Measurements from ENCODE around the gene CLDND2. TPM values are rescaled to one million over a fixed set of nuclear protein-coding genes. Genes with fewer than 3 reads are reported as not detected.

The CLDND2 gene
- total RNA-seq, 1 experiment from 2014 or later = not detected

GRCh38 chr19:51391073-51391611, 22.3 kb upstream of the CLDND2 start:
- H3K4me3 Mint-ChIP-seq = peak overlapping the region; percentile 46 to 71; a peak in 4 of 5 replicates

More at GRCh38 chr19:51391073-51391611, 22.3 kb upstream of the CLDND2 start:
- Mint-ChIP-seq H3K36me3 (ENCODE audit: insufficient read depth in 1 of 3, low read depth in 3 of 3) (no peaks in the 10 kb centered on the region; a peak in 2 of 7 replicates), H3K27ac (peak overlapping the region in 2 of 3 experiments; percentile 82 to 95; a peak in 4 of 7 replicates), H3K27me3 (ENCODE audit: low read depth) (peaks cover 3% of the 10 kb centered on the region; the same call in 1 of the 2 replicates), H3K9me3 (no peaks in the 10 kb centered on the region; a peak in 2 of 5 replicates), H3K4me1 (peaks cover 16 to 45% of the 10 kb centered on the region in 2 experiments)
- no peak overlapping the region for H2BK120ac ChIP-seq (ENCODE audit: low read depth, low read length, poor library complexity, severe bottlenecking)
- DNase-seq = no peak
- no peak overlapping the region for H2AK5ac ChIP-seq (ENCODE audit: insufficient read length, low read length)
- no peaks in the 10 kb centered on the region for H3K27me3 ChIP-seq (ENCODE audit: insufficient read depth, low read length)
- no peak overlapping the region for H3K4ac ChIP-seq (ENCODE audit: low read depth, low read length)
- H3K14ac ChIP-seq (ENCODE audit: insufficient read depth, low read length) = no peak overlapping the region
- no peaks in the 10 kb centered on the region for H4K20me1 ChIP-seq (ENCODE audit: control insufficient read depth, insufficient read depth, insufficient read length)
- no peak overlapping the region for H3K27ac ChIP-seq (ENCODE audit: insufficient read length, low read depth, low read length)
- no peak overlapping the region for H4K91ac ChIP-seq (ENCODE audit: insufficient read length, low read depth, low read length)
- H4K5ac ChIP-seq (ENCODE audit: insufficient read length, low read depth, low read length) = no peak overlapping the region
- no peak for TF ChIP-seq CTCF (conservative IDR thresholded peaks at IDR 0.05)
- H3K9me3 ChIP-seq (ENCODE audit: control insufficient read depth, low read depth, low read length) = no peaks in the 10 kb centered on the region
- H3K4me2 ChIP-seq (ENCODE audit: insufficient read depth, insufficient read length, low read length) = peak overlapping the region; percentile 48
- no peak overlapping the region for H3K23ac ChIP-seq (ENCODE audit: insufficient read length, low read depth, low read length)
- H3K18ac ChIP-seq (ENCODE audit: insufficient read length, low read depth, low read length) = no peak overlapping the region
- no peak overlapping the region for H2BK15ac ChIP-seq (ENCODE audit: low read depth, low read length)
- H3K79me1 ChIP-seq (ENCODE audit: insufficient read depth, low read depth, low read length, poor library complexity, severe bottlenecking) = no peaks in the 10 kb centered on the region
- no peaks in the 10 kb centered on the region for H3K79me2 ChIP-seq (ENCODE audit: insufficient read depth, low read length)
- WGBS (ENCODE audit: extremely low coverage, insufficient read length, low lambda C conversion rate) = no CpG with 5 or more reads among the region's 8 CpGs
- H2BK20ac ChIP-seq (ENCODE audit: low read depth, low read length, poor library complexity, severe bottlenecking) = no peak overlapping the region
- no peak overlapping the region for H4K8ac ChIP-seq (replicated peaks; ENCODE audit: insufficient read length, low read depth, low read length)
- H3K23me2 ChIP-seq (ENCODE audit: insufficient read length, low read depth, low read length, poor library complexity, severe bottlenecking) = peaks cover 8% of the 10 kb centered on the region
- no peak overlapping the region for H3K9ac ChIP-seq (ENCODE audit: extremely low read depth, insufficient read length, low read length)
- H3K4me1 ChIP-seq (ENCODE audit: insufficient read depth, low read length) = no peaks in the 10 kb centered on the region
- peak overlapping the region; percentile 41 for H2AFZ ChIP-seq (ENCODE audit: low read length)
- no peak overlapping the region for H3K56ac ChIP-seq (ENCODE audit: insufficient read length, low read depth, low read length)
- no peak overlapping the region for H2BK5ac ChIP-seq (ENCODE audit: insufficient read length, low read length)
- H3T11ph ChIP-seq (ENCODE audit: low read length) = no peak overlapping the region
- H2BK12ac ChIP-seq (ENCODE audit: insufficient read length, low read depth, low read length) = no peak overlapping the region

All from H9 (cell line).